DND-41 (cell line): ENCODE measurements around the gene CPXM2.

Source experiments
- EZH2 ChIP-seq: IDR thresholded peaks from 3 replicates; pipeline ENCODE4 v1.6.1; 2012; ENCODE audit warnings: borderline replicate concordance, low read depth, mild to moderate bottlenecking, moderate library complexity, low read length, inconsistent platforms; ENCODE audit not compliant: severe bottlenecking
- TF ChIP-seq, protein P1 (sequence below): IDR thresholded peaks from 2 replicates; pipeline ENCODE4 v1.5.1; 2012; ENCODE audit warnings: borderline replicate concordance, low read length, moderate library complexity, mild to moderate bottlenecking; ENCODE audit not compliant: poor library complexity, severe bottlenecking; ENCODE audit errors: extremely low read depth

DNA sequence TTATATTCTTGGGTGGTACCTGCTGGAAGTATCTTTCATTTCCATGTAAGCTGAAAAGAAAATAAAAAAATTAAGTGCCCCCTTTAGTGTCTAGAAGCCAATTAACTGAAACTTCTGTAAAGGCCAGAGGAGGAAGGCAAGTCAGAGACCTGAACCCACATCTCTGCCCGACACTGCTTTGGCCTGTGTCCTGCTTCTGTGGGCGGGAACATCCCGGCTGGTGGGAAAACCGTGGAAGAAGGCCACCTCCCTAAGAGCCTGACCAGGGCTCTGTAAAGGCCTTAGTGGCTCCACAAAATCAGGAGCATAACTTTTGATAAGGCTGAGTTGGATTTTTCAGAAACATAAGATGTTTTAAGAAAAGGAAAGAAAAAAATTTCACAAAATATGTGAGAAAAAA, 9.4 kb downstream of the CPXM2 start:
- TF ChIP-seq, protein P1, sequence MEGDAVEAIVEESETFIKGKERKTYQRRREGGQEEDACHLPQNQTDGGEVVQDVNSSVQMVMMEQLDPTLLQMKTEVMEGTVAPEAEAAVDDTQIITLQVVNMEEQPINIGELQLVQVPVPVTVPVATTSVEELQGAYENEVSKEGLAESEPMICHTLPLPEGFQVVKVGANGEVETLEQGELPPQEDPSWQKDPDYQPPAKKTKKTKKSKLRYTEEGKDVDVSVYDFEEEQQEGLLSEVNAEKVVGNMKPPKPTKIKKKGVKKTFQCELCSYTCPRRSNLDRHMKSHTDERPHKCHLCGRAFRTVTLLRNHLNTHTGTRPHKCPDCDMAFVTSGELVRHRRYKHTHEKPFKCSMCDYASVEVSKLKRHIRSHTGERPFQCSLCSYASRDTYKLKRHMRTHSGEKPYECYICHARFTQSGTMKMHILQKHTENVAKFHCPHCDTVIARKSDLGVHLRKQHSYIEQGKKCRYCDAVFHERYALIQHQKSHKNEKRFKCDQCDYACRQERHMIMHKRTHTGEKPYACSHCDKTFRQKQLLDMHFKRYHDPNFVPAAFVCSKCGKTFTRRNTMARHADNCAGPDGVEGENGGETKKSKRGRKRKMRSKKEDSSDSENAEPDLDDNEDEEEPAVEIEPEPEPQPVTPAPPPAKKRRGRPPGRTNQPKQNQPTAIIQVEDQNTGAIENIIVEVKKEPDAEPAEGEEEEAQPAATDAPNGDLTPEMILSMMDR: no peak
- no peak for TF ChIP-seq EZH2
